Hypothalamus (tissue), 51 donors: ENCODE data around the gene GTF2IRD1.

Experiments
- DNase-seq, 51 donors: peaks; one replicate each; lab custom pipeline; 2025; lab: John Stamatoyannopoulos, UW

Gene GTF2IRD1

GRCh38 chr7:74466196-74466813, 12.6 kb downstream of the GTF2IRD1 start:
- DNase-seq: peak in 36 of 51 donors; percentile 14 to 74 (median 37)

- DNase-seq: no peak
Measured at GRCh38 chr7:74467876-74468275, 14.2 kb downstream of the GTF2IRD1 start.

- no peak for DNase-seq
Measured at GRCh38 chr7:74470504-74470903, 16.8 kb downstream of the GTF2IRD1 start.

DNA sequence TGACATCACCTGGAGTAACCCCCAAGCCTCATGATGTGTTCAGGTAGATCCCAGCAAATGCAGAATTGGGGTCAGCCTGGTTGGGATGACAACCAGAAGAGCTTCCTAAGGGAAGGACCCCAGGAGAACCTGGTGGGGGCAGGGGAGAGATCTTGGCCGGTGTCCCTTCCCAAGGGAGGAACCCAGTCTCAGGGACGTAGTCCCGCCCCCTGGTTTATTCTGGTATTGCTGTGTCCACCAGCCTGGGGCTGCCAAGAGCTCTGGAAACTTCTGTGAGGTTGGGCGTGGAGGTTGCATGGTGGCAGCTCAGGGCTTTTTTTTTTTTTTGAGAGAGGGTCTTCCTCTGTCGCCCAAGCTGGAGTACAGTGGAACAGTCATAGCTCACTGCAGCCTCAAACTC, 19.4 kb downstream of the GTF2IRD1 start:
- DNase-seq: no peak

DNA sequence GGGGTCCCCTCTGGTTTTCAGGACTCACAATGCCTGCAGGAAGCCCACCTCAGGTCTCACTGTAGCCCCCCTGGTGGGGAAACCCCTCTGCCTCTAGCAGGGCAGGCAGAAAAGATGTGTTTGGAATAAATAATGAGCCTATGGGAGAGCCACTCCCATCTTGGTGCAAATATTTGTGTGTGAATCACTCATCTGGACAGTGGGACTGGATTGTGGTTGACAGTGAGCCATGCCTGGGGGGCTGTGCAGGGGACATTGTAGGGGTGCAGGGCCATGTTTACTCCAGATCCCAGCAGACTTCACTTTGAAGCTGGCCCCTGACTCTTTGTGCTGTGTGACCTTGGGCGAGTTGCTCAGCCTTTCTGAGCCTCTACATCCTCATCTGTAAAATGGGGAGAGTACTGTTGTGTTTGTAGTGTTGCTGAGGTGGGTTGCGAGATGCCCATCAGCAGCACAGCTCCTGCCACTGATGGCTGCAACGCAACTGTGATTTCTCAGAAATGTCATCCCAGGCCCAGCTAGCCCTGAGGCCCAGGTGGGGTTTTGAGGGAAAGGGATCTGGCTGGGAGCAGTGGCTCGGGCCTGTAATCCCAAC, 20.7 kb downstream of the GTF2IRD1 start:
- no peak for DNase-seq

DNA sequence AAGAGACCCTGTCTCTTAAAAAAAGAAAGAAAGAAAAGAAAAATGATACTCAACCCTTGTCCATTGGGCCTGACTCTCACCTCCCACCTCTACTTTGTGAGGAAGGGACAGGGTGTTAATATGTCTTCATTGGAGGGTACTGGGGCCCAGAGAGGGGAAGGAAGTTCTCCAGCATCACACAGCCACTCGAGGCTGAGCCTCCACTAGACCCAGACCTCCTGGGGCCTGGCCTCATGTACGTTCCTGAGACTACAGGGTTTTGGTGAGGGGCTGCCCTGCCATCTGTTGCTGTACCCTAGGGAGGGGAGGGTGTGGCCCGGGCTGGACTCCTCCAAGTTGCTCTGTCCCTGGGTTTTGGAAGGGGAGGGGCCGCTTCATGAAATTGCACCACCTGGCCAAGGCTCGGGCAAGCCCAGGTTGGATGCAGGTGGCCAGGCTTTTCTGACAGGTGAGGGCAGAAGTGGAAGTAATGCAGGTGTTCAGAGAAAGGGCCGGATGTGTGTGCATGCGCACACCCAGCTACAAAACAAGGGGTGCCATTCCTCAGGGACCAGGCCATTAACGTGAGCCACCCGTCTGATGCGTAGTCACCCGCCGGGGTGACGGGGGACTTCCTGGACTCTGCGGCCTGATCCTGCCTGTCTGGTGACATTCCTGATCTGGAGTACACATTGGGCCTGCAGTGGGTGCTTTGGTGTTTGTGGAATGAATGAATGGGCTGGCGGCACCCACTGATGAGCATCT, 21.7 kb downstream of the GTF2IRD1 start:
- DNase-seq: no peak

GRCh38 chr7:74475987-74476350, 22.3 kb downstream of the GTF2IRD1 start:
- no peak for DNase-seq

DNA sequence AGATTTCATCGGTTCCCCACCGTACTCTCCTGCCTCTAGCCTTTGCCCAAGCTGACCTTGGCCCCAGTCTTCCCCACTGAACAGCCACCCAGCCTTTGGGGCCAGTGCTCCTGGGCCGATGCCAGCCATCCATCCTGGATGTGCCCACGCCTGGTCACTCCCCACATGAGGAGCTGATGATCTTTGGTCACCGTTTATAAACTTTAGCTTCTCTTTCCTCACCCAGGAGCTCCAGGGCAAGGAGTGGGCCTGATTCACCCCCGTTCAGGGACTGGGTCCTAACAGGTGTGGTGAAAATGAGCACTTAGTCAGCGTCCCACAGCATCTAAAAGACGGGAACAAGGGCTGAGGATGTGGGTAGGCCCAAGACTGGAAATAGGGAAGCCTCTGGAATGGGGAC, 22.9 kb downstream of the GTF2IRD1 start:
- no peak for DNase-seq

DNA sequence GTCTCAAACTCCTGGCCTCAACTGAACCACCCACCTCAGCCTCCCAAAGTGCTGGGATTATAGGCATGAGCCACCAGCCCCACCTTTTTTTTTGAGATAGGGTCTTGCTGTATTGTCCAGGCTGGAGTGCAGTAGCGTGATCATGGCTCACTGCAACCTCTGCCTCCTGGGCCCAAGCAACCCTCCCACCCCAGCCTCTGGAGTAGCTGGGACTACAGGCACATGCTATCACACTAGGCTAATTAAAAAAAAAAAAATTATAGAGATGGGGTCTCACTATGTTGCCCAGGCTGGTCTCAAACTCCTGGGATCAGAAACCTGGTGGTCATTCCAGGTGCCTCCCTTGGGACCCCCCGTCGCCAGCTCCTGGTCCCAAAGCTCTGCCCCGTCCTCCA, 25.0 kb downstream of the GTF2IRD1 start:
- DNase-seq: no peak

DNA sequence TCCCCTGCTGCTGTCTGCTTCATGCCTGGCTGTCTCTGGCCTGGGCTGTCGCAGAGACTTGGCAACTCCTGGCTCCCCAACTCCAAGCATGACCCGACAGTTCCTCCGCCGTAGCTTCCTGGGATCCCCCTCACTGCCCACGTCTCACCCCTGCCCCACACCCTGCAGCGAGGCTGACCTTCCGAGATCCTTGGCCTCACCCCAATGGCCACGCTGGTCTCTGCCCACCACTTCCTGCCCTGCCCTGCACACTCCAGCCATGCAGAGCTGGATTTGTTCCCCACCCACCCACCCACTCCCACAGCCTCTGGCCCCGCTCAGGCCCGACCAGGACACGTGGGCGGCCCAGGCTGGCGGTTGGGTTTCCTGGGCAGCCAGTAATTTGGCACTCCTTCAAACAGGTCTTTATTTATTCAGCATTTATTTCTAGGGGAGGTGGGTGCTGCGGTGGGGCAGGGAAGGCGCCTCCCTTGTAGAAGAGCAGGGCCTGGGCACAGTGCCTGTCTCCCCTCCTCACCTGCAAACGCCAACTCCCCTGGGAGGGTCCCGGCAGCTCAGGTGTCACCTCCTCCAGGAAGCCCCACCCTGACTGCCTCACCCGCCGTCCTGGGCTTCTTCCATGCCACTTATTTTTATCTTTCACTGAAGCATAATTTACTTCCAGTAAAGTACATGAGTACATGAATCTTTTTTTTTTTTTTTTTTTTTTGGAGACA, 25.5 kb downstream of the GTF2IRD1 start:
- peak in 25 of 51 donors; percentile 15 to 65 (median 41) for DNase-seq

- DNase-seq: peak; percentile 36 to 96 (median 82)
Measured at GRCh38 chr7:74479961-74480829, 26.5 kb downstream of the GTF2IRD1 start.

- DNase-seq: peak in 4 of 51 donors; percentile 37 to 71 (median 58)
Measured at GRCh38 chr7:74480861-74481417, 27.2 kb downstream of the GTF2IRD1 start.

DNA sequence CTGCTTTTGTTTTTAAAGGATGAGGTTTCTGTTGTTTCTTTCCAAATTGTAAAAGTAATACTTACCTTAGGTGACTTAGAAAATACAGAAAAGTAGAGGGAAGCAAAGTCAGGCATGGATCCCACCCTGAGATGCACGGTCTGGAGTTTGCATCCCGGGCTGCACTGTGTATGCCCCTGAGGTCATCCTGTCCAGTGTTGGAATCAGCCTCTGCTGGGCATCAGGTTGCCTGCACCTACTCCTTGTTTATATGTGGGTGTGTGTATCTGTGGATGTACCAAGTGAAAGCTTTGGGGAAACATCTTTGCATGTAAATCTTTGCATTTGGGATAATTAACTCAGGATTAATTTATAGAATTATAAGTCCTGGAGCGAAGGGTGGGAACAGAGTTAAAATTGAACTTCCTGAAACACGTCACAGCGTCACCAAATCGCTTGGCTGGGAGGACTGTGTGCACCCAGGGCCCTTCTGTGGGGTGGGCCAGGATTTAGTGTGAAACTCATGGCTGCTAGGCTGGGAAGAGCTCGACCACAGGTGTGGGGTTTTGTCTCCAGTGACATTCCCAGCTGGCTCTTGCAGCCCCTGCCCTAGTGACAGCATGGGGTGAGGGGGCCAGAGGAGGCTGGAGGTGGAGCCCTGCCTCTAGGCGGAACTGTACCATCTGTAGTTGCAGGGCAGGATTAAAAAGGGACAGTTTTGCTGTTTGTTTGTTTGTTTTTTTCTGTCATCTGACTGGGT, 27.9 kb downstream of the GTF2IRD1 start:
- DNase-seq: no peak

DNA sequence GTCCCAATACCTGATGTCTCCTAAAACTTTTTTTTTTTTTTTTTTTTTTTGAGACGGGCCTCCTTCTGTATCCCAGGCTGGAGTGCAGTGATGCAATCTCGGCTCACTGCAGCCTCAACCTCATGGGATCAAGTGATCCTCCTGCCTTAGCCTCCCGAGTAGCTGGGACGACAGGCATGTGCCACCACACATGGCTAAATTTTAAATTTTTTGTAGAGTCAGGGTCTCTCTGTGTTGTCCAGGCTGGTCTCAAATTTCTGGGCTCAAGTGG, 28.4 kb downstream of the GTF2IRD1 start:
- DNase-seq: no peak

GRCh38 chr7:74482629-74483401, 29.1 kb downstream of the GTF2IRD1 start:
- DNase-seq: no peak

DNA sequence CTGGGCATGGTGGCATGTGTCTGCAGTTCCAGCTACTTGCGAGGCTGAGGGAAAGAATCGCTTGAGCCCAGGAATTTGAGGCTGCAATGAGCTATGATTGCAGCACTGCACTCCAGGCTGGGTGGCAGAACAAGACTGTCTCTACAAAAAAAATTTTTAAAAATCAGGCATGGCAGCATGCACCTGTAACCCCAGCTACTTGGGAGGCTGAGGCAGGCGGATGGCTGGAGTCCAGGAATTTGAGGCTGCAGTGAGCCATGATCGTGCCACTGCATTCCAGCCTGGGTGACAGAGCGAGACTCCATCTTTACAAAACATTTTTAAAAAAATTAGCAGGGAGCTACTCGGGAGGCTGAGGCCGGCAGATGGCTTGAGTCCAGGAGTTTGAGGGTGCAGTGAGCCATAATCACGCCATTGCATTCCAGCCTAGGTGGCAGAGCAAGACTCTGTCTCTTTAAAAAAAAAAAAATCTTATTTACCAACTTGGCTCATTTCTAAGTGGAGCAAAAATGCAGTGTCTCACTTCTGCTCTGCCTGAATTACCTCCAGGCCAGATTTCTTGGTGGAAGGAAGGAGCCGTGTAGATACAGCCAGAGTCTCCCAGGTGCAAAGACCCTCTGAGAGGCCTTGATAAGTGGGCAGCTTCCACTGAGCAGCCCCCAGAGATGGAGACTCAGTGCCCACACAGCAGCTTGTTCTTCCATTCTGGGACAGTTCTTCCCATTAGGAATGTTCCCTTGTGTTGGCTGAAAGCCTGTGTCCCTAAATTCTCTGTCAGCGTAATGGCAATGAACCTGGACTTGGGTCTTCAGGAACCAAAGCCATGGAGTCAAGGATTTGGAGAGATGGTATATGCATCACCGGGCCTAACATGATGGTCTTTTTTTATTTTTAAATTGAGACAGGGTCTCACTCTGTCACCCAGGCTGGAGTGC, 30.0 kb downstream of the GTF2IRD1 start:
- peak in 1 of 51 donors; percentile 36 for DNase-seq

DNA sequence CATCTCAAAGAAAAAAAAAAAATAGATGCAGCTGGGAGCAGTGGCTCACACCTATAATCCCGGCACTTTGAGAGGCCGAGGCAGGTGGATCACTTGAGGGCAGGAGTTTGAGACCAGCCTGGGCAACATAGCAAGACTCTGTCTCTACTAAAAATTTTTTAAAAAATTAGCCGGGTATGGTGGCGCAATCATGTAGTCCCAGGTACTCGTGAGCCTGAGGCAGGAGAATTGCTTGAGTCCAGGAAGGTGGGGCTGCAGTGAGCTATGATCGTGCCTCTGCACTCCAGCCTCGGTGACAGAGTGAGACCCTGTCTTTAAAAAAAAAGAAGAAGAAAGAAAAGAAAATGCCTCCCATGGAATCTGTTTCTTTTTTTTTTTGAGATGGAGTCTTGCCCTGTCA, 31.9 kb downstream of the GTF2IRD1 start:
- no peak for DNase-seq
